Measurements from ENCODE around the gene HDAC7.

HDAC7 gene

DNA sequence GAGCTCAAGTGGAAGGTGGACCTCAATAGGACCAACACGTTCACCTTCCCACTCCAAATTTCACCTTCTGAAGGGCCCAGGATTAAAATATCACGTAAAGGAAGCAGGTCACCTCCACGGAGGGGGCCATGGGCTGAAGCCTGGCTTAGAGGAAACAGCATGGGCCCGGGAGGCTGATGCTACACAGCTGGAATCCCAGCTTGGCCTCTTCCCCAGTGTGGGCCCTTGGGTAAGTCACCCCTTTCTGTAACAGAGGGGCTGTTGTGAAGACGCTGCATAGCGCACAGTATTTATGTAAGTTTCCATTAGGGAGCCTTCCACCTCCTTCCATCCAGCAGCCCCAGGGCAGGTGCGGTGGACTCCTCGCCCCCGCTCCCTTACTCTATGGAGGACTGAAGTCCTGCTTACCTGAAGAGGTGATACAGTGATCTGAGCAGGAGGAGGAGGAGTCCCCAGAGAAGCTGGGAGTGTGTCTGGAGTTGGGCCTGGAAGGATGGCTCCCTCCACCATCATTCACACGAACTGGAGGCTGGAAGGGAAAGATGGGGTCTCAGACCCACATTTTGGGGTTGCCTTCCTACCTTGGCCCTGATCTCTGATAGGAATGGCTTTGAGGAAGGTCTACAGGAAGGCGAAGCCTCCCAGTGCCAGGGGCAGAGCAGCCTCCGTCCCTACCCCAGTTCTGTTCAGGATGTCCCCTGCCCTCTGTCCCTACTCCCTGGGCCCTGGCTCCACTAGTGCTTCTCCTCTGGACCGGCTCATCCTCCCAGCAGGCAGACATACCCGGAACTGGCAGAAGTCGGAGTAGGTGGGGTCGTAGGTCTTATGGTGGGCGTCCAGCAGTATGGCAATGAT lies 37.2 kb upstream of the HDAC7 start:
- no peak for DNase-seq (ENCODE audit: low spot score)
- TF ChIP-seq, protein P1, sequence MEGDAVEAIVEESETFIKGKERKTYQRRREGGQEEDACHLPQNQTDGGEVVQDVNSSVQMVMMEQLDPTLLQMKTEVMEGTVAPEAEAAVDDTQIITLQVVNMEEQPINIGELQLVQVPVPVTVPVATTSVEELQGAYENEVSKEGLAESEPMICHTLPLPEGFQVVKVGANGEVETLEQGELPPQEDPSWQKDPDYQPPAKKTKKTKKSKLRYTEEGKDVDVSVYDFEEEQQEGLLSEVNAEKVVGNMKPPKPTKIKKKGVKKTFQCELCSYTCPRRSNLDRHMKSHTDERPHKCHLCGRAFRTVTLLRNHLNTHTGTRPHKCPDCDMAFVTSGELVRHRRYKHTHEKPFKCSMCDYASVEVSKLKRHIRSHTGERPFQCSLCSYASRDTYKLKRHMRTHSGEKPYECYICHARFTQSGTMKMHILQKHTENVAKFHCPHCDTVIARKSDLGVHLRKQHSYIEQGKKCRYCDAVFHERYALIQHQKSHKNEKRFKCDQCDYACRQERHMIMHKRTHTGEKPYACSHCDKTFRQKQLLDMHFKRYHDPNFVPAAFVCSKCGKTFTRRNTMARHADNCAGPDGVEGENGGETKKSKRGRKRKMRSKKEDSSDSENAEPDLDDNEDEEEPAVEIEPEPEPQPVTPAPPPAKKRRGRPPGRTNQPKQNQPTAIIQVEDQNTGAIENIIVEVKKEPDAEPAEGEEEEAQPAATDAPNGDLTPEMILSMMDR (IDR thresholded peaks at IDR 0.05; ENCODE audit: extremely low read depth, insufficient read depth, missing control alignments), result no peak
- in situ Hi-C loops (cut with MboI; ENCODE audit: low pct_unique_long_range_greater_than_20kb, low sequenced_read_pairs, unreplicated experiment), result no loop called here

DNA sequence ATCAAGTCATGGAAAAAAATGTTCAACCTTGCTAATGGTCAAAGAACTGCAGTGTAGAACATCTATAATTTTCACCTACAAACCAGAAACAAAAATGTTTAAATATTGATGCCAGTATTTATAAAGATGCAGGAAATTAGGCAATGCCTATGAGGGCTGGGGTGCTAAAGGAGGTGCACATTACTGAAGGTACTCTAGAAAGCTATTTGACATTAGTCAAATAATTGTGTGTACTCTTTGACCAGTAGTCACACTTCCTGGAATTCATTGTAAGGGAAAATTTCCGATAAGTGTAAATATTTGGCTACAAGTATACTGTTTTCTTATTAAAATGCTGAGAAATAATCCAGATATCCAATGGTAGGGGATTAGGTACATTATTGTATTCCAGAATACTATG lies 36.4 kb upstream of the HDAC7 start:
- no peak for DNase-seq (ENCODE audit: low spot score)
- TF ChIP-seq, protein P1 (IDR thresholded peaks at IDR 0.05; ENCODE audit: extremely low read depth, insufficient read depth, missing control alignments), result no peak
- in situ Hi-C loops (cut with MboI; ENCODE audit: low pct_unique_long_range_greater_than_20kb, low sequenced_read_pairs, unreplicated experiment), result no loop called here

DNA sequence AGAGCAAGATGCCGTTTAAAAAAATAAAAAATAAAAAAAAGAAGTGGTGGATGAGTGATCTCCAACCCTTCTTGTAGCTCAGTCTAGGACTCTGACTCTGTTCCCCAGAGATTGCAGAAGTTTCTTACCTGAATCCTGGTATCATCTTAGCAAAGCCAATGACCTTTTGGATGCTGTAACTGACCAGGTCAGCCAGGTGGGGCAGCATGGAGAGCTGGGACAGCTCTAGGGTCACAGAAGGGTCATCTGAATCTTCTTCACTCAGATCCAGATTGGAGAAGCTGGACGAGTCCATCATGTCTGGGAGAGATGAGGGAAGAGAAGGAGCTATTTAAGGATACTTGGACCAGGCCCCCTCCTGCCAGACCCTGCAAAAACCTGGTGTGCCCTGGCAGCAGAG lies 35.8 kb upstream of the HDAC7 start:
- in situ Hi-C loops (cut with MboI; ENCODE audit: low pct_unique_long_range_greater_than_20kb, low sequenced_read_pairs, unreplicated experiment), result no loop called here
- TF ChIP-seq, protein P1 (IDR thresholded peaks at IDR 0.05; ENCODE audit: extremely low read depth, insufficient read depth, missing control alignments), result no peak
- no peak for DNase-seq (ENCODE audit: low spot score)

DNA sequence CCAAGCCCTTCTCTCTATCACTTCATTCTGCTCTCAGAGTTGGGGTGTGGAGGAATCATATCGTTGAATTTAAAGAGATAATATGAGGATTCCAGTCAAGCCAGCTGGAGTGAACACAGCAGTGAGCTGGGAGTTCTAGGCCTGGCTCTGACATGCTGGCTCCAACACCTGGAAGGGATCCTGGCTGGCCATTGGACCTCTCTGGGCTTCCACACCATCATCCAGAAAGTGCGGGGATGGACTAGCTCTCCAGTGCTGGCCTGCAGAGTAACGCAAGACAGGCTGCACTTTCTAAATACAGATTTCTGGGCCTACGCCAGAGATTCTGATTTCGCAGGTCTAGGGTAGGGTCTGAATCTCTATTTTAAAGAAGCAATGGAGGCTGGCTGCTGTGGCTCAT lies 34.8 kb upstream of the HDAC7 start:
- TF ChIP-seq, protein P1 (IDR thresholded peaks at IDR 0.05; ENCODE audit: extremely low read depth, insufficient read depth, missing control alignments), result no peak
- in situ Hi-C loops (cut with MboI; ENCODE audit: low pct_unique_long_range_greater_than_20kb, low sequenced_read_pairs, unreplicated experiment), result no loop called here
- no peak for DNase-seq (ENCODE audit: low spot score)

DNA sequence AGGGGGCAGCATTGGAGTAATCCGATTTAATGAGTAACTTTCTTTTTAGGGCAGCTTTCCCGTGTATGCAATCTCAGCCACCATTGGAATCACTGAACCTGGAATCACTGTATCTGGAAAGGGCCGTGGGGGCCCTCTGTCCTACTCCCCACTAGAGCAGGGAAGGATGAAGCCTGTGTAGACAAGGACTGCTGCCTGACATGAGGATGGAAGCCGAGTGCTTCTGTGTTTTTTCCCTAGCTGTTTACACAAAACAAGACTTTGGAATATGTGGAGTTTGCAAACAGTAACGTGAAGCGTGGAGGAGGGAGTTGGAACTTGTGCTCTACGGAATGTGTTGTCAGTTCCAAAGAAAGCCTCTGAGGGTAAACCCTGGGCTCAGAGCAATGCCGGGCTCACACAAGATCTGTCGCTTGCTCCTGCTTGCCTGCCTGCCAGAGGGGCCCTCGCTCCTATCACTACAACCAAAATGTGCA lies 32.4 kb upstream of the HDAC7 start:
- TF ChIP-seq, protein P1 (IDR thresholded peaks at IDR 0.05; ENCODE audit: extremely low read depth, insufficient read depth, missing control alignments), result no peak
- no peak for DNase-seq (ENCODE audit: low spot score)
- in situ Hi-C loops (cut with MboI; ENCODE audit: low pct_unique_long_range_greater_than_20kb, low sequenced_read_pairs, unreplicated experiment), result no loop called here

DNA sequence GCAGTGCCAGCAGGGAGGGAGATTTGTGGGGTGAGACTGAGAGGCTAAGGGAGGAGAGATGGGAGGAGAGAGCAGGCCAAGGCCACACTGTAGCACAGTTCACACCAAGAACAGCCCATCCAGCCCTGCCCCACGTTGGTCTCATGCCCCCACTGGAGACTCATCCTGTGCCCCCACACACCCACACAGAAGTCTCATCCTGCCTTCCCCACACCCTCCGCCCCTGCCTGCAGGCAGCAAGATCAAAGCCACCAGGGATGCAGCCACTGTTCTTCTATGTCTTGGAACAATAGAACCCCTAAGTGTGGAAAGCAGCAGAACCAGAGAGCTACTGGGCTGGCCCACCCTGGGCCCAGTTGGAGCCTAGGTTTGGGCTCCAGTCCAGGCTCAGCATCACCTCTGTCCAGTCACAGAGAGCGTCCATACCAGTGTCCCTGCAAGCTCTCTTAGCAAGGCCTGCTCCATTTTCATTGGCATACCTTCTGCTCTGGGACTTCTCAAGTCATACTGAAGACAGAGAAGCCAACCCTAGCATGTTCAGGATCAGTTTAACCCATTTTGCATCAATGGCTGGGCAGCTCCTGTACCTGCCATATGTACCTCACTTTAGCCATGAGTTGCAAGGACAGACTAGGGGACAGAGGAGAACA lies 31.7 kb upstream of the HDAC7 start:
- in situ Hi-C loops (cut with MboI; ENCODE audit: low pct_unique_long_range_greater_than_20kb, low sequenced_read_pairs, unreplicated experiment), result no loop called here
- DNase-seq (ENCODE audit: low spot score), result no peak

More for the DNA sequence above, 31.7 kb upstream of the HDAC7 start:
- TF ChIP-seq, protein P1 (IDR thresholded peaks at IDR 0.05; ENCODE audit: extremely low read depth, insufficient read depth, missing control alignments), result no peak
